Gastrocnemius medialis (tissue), 4 donors: ENCODE measurements around the gene KCNE3. TPM values are rescaled to one million over a fixed set of nuclear protein-coding genes. Genes with fewer than 3 reads are reported as not detected.

Experiments
- ATAC-seq, 2 donors: fragments of 150-250 bp; one replicate each; pipeline ENCODE4 v1.9.1; 2016
- DNase-seq, 2 donors: peaks; one replicate each; pipeline ENCODE4 v3.0.0-alpha.2; 2019
- H3K27ac ChIP-seq, 4 donors: fragments of 200-600 bp; sonication (generic); 1 replicate in 1 of 4; 2 replicates in 3 of 4; pipeline ENCODE4 v1.5.1; 2016 to 2018; ENCODE audit warnings: mild to moderate bottlenecking in 2 of 4, moderate library complexity in 1 of 4
- H3K27me3 ChIP-seq, 3 donors: fragments of 200-600 bp; sonication (generic) in 2 of 3; 1 replicate in 1 of 3; 2 replicates in 2 of 3; pipeline versions ENCODE4 v1.5.1 to v1.6.0; 2016 to 2019; ENCODE audit warnings: mild to moderate bottlenecking in 1 of 3, moderate library complexity in 1 of 3
- H3K36me3 ChIP-seq, 2 donors: fragments of 200-600 bp; sonication (generic) in 1 of 2; one replicate each; pipeline ENCODE4 v1.5.1; 2017 to 2018
- H3K4me1 ChIP-seq, 2 donors: fragments of 200-600 bp; sonication (generic) in 1 of 2; one replicate each; pipeline ENCODE4 v1.5.1; 2016 to 2017; ENCODE audit warnings: mild to moderate bottlenecking in 2 of 2
- H3K4me3 ChIP-seq, 4 donors: fragments of 200-600 bp; sonication (generic) in 3 of 4; 1 replicate in 1 of 4; 2 replicates in 3 of 4; pipeline ENCODE4 v1.5.1; 2016 to 2019; ENCODE audit warnings: mild to moderate bottlenecking in 2 of 4
- H3K9me3 ChIP-seq, 3 donors: fragments of 200-600 bp; sonication (generic) in 2 of 3; 1 replicate in 1 of 3; 2 replicates in 2 of 3; pipeline ENCODE4 v1.5.1; 2016 to 2019
- POLR2A ChIP-seq, 2 donors: fragments of 450-650 bp; IDR thresholded peaks; one replicate each; pipeline ENCODE4 v1.6.1; 2017; ENCODE audit warnings: antibody characterized with exemption in 2 of 2, mild to moderate bottlenecking in 2 of 2, moderate library complexity in 2 of 2
- in situ Hi-C, 4 donors: fragments of 200-750 bp; cut with MboI; loops; one replicate each; pipeline versions ENCODE4 v1.15.0 to v1.8.0; 2017; ENCODE audit warnings: low sequenced_read_pairs in 4 of 4
- intact Hi-C: fragments of 100-400 bp; cut with DNase I; formaldehyde crosslinking; loops from one replicate; pipeline ENCODE4 v1.15.1; 2023; ENCODE audit warnings: low total_unique reads
- total RNA-seq, 4 donors: library from RNA; depleted of rRNA; stranded (reverse); fragments of >200 nt; gene quantifications; one replicate each; pipeline versions ENCODE4 v1.1.0 to v1.2.3, GENCODE V29; 2016
- TF ChIP-seq, protein P1 (sequence below), 5 experiments: fragments of 450-650 bp in 3 of 5; fragments of 200-600 bp in 2 of 5; sonication (generic) in 2 of 5; IDR thresholded peaks in 4 of 5; conservative IDR thresholded peaks in 1 of 5; 1 replicate in 4 of 5; 2 replicates in 1 of 5; pipeline ENCODE4 v1.5.1; 2016 to 2019; ENCODE audit warnings: antibody characterized with exemption in 5 of 5, mild to moderate bottlenecking in 3 of 5, moderate library complexity in 3 of 5

Gene KCNE3, protein sequence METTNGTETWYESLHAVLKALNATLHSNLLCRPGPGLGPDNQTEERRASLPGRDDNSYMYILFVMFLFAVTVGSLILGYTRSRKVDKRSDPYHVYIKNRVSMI
- 1 to 10 TPM in 2 of 4 donors, under 1 TPM in 2; 0.24 to 2.8 (median 1.1) TPM for total RNA-seq

DNA sequence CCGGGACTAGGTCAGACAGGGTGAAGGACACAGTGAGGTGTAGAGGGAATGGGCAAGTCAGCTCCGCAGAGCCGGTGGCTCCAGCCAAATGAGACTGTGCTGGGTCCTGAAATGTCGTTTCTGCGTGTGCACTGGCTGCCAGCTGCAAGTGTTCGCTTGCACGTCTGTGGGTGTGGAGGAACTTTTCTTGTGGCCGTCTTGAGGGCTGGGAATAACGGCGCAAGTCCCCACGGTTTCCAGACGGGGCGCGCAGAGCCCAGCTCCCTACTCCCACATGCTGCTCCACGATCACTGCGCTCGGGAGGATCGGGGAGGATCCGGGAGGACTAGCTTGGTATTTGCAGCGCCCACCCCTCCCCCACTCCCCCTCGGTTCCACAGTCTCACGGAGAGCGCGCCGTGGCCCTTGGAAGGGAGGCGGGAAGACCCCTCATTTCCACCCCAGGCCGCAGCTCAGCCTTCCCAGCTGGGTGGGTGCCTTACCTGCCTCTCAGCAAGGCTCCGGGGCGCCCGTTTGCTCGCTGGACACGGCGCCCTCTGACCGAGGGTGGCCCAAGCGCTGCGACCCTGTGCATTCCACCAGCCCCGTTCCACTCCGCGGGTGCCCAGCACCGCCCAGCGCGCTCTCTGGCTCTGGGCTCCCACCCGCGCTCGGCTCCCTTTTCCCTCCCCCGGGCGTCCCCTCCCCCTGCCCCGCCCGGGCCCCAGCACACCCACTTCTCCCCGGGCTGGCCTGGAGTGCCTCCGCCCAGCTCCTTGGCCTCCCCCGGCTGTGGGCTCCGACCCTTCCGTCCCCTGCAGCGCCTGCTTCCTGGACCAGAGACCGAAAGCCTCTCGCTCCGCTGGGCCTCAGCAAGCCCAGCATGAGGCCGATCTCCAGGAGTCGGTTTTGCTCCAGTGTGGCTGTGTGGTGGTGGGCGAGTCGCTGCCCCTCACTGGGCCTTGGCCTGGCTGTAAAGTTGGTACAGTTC is at the start of gene KCNE3:
Gene KCNE3 (minus strand): TSS at position 634 of the 970 bp plus-strand sequence. CDS start 9,986 bp downstream, outside the sequence.
- peaks cover 0 to 12% of the 10 kb centered on the region in 2 donors for H3K4me1 ChIP-seq
- no peaks in the 10 kb centered on the region for H3K27me3 ChIP-seq
- intact Hi-C loops (no loop called here), in situ Hi-C loops (loop anchor here in 2 of 4 donors (25.0 kb wide), 1 partner anchor 270 kb away; the partner anchor contains the start of genes CHRDL2 (in 2 of the 2) and RNF169 (in 2 of the 2))
- no peak for DNase-seq
- TF ChIP-seq POLR2A (IDR thresholded peaks at IDR 0.05) = no peak
- TF ChIP-seq, protein P1, sequence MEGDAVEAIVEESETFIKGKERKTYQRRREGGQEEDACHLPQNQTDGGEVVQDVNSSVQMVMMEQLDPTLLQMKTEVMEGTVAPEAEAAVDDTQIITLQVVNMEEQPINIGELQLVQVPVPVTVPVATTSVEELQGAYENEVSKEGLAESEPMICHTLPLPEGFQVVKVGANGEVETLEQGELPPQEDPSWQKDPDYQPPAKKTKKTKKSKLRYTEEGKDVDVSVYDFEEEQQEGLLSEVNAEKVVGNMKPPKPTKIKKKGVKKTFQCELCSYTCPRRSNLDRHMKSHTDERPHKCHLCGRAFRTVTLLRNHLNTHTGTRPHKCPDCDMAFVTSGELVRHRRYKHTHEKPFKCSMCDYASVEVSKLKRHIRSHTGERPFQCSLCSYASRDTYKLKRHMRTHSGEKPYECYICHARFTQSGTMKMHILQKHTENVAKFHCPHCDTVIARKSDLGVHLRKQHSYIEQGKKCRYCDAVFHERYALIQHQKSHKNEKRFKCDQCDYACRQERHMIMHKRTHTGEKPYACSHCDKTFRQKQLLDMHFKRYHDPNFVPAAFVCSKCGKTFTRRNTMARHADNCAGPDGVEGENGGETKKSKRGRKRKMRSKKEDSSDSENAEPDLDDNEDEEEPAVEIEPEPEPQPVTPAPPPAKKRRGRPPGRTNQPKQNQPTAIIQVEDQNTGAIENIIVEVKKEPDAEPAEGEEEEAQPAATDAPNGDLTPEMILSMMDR (IDR thresholded peaks at IDR 0.05 in 4 of 5, conservative IDR thresholded peaks at IDR 0.05 in 1 of 5) = no peak
- H3K9me3 ChIP-seq = no peaks in the 10 kb centered on the region
- peak; percentile 27 to 52 for ATAC-seq
- no peaks in the 10 kb centered on the region for H3K36me3 ChIP-seq
- H3K27ac ChIP-seq = peak within 1 kb of the TSS in 3 of 4 donors; percentile 6 to 36 (median 18)
- peak within 1 kb of the TSS; percentile 64 to 75 (median 68) for H3K4me3 ChIP-seq

DNA sequence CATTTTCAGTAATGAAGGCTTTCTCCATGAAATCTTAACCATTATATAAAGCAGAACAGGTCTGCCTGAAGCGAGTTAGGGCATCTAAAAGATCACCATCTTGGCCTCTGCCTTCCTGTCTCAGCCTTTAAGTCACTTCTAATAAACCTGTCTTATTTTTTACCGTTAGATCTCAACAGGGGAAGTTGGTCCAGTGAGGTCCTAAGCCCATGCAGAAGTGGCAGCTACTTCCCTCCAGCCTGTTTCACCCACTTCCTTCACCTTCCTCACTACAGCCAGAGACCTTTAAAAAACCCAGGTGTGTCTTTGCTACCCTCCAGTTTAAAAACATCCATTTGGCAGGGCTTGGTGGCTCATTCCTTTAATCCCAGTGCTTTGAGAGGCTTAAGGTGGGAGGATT is 40.2 kb upstream of the KCNE3 start:
- Histone ChIP-seq H3K4me3 (no peak overlapping the region), H3K27ac (no peak overlapping the region), H3K4me1 (no peaks in the 10 kb centered on the region), H3K9me3 (no peaks in the 10 kb centered on the region), H3K36me3 (no peaks in the 10 kb centered on the region), H3K27me3 (no peaks in the 10 kb centered on the region)
- DNase-seq (no peak), ATAC-seq (no peak)
- TF ChIP-seq, protein P1 (IDR thresholded peaks at IDR 0.05 in 4 of 5, conservative IDR thresholded peaks at IDR 0.05 in 1 of 5) = no peak
- TF ChIP-seq POLR2A (IDR thresholded peaks at IDR 0.05) = no peak
- in situ Hi-C loops = no loop called here
- intact Hi-C loops = no loop called here

DNA sequence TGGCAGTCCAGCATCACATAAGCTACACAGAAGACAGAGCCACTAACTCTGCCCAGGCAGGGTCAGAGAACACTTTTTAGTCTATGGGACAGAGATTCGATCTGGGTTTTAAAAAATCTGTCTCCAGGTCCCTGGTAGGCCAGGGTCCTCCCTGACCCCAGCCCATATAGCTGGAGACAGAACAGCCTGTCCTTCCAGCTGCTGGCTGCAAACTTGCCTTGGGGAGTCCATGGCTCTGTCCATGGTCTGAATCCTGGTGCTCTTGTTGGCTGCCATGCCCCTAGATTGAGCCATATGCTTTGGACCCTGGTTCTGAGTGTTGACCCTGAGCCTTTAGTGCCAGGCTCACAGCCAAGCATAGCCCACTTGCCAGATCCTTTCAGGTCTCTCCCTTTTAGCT is 39.5 kb upstream of the KCNE3 start:
- H3K4me1 ChIP-seq = no peaks in the 10 kb centered on the region
- no peaks in the 10 kb centered on the region for H3K36me3 ChIP-seq
- H3K9me3 ChIP-seq = no peaks in the 10 kb centered on the region
- intact Hi-C loops (no loop called here), in situ Hi-C loops (no loop called here)
- no peak overlapping the region for H3K4me3 ChIP-seq
- TF ChIP-seq, protein P1 (IDR thresholded peaks at IDR 0.05 in 4 of 5, conservative IDR thresholded peaks at IDR 0.05 in 1 of 5) = no peak
- no peak for TF ChIP-seq POLR2A (IDR thresholded peaks at IDR 0.05)
- DNase-seq (no peak), ATAC-seq (no peak)
- H3K27me3 ChIP-seq = no peaks in the 10 kb centered on the region
- no peak overlapping the region for H3K27ac ChIP-seq

DNA sequence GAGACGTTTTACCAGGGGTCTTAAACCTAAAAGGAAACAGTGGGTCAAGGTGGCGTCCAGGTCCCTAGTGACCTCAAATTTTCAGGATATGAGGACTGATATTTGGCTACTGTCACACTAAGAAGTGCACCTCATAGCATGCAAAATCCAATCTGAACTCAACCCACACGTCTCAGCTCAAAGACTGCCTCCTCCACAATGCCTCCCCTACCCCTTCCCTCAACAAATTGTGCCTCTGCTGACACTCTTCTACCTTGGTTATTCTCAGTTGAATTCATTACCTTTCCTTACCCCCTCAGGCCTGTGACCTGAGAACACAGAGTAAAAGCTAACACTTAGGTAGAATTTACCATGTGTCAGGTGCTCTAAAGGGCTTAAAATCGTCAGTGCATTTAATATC is 38.6 kb upstream of the KCNE3 start:
- H3K4me1 ChIP-seq = no peaks in the 10 kb centered on the region
- no peak for TF ChIP-seq POLR2A (IDR thresholded peaks at IDR 0.05)
- TF ChIP-seq, protein P1 (IDR thresholded peaks at IDR 0.05 in 4 of 5, conservative IDR thresholded peaks at IDR 0.05 in 1 of 5) = no peak
- no peak overlapping the region for H3K4me3 ChIP-seq
- in situ Hi-C loops = no loop called here
- H3K27me3 ChIP-seq = no peaks in the 10 kb centered on the region
- no peaks in the 10 kb centered on the region for H3K36me3 ChIP-seq
- ATAC-seq (no peak), DNase-seq (no peak)
- intact Hi-C loops = no loop called here
- no peak overlapping the region for H3K27ac ChIP-seq
- H3K9me3 ChIP-seq = no peaks in the 10 kb centered on the region
